Osteoblast (primary cell): ENCODE measurements around the gene ARHGEF28. TPM values are rescaled to one million over a fixed set of nuclear protein-coding genes. Genes with fewer than 3 reads are reported as not detected.

Experiments used
- DNase-seq: peaks from one replicate; pipeline ENCODE4 v3.0.0; 2011; ENCODE audit warnings: low spot score, mixed read lengths; ENCODE audit not compliant: insufficient read length; ENCODE audit errors: missing footprints
- H2AFZ ChIP-seq: 2 replicates; pipeline ENCODE4 v1.6.0; 2011; ENCODE audit warnings: mild to moderate bottlenecking, low read length
- H3K27ac ChIP-seq: 2 replicates; pipeline ENCODE4 v1.5.1; 2011; ENCODE audit warnings: mild to moderate bottlenecking, low read depth, low read length, moderate library complexity
- H3K27me3 ChIP-seq: 2 replicates; pipeline ENCODE4 v1.6.0; 2012; ENCODE audit warnings: mild to moderate bottlenecking, control low read depth, inconsistent platforms, low read length, moderate library complexity; ENCODE audit not compliant: insufficient read depth
- H3K36me3 ChIP-seq: 2 replicates; pipeline ENCODE4 v1.5.1; 2011; ENCODE audit warnings: mild to moderate bottlenecking, low read length, control low read depth, moderate library complexity; ENCODE audit not compliant: insufficient read depth
- H3K4me1 ChIP-seq: 2 replicates; pipeline ENCODE4 v1.5.1; 2011; ENCODE audit warnings: mild to moderate bottlenecking, low read length, control low read depth, moderate library complexity; ENCODE audit not compliant: insufficient read depth
- H3K4me2 ChIP-seq: 2 replicates; pipeline ENCODE4 v1.6.0; 2011; ENCODE audit warnings: mild to moderate bottlenecking, low read length; ENCODE audit not compliant: insufficient read depth
- H3K4me3 ChIP-seq: fragments of 200-600 bp; sonication (generic); 3 replicates; pipeline ENCODE4 v1.5.1; 2012; ENCODE audit warnings: mild to moderate bottlenecking, low read length, inconsistent platforms; ENCODE audit not compliant: insufficient read depth
- H3K79me2 ChIP-seq: 2 replicates; pipeline ENCODE4 v1.6.0; 2012; ENCODE audit warnings: mild to moderate bottlenecking, low read length, control low read depth, inconsistent platforms; ENCODE audit not compliant: insufficient read depth
- H3K9me3 ChIP-seq: 2 replicates; pipeline ENCODE4 v1.5.1; 2011; ENCODE audit warnings: low read depth, low read length, control low read depth
- H4K20me1 ChIP-seq: 2 replicates; pipeline ENCODE4 v1.6.0; 2012; ENCODE audit warnings: mild to moderate bottlenecking, low read length, control low read depth; ENCODE audit not compliant: insufficient read depth
- CTCF ChIP-seq: IDR thresholded peaks from 2 replicates; pipeline ENCODE4 v1.5.1; 2011; ENCODE audit warnings: mild to moderate bottlenecking, low read depth, low read length, moderate library complexity; ENCODE audit errors: extremely low read depth
- total RNA-seq: library from RNA; depleted of rRNA; stranded (reverse); fragments of >200 nt; gene quantifications from 2 replicates; pipeline ENCODE4 v1.2.3, GENCODE V29; 2012

The ARHGEF28 gene
- total RNA-seq, 1 donor, result 64.4 TPM

GRCh38 chr5:73858776-73859175 lies 232.8 kb downstream of the ARHGEF28 start:
- Histone ChIP-seq H3K27me3 (no peaks in the 10 kb centered on the region), H3K79me2 (no peaks in the 10 kb centered on the region), H3K9me3 (no peaks in the 10 kb centered on the region), H3K4me3 (no peak overlapping the region), H3K4me1 (peaks cover 4% of the 10 kb centered on the region), H4K20me1 (no peaks in the 10 kb centered on the region), H2AFZ (no peak overlapping the region), H3K36me3 (peaks cover 4% of the 10 kb centered on the region), H3K27ac (no peak overlapping the region), H3K4me2 (no peak overlapping the region)
- no peak for DNase-seq
- TF ChIP-seq CTCF, result no peak

- Histone ChIP-seq H3K4me2 (no peak overlapping the region), H2AFZ (no peak overlapping the region), H3K9me3 (no peaks in the 10 kb centered on the region), H3K4me3 (no peak overlapping the region), H4K20me1 (no peaks in the 10 kb centered on the region), H3K27ac (no peak overlapping the region), H3K27me3 (no peaks in the 10 kb centered on the region), H3K36me3 (peaks cover 4% of the 10 kb centered on the region), H3K4me1 (peaks cover 4% of the 10 kb centered on the region), H3K79me2 (no peaks in the 10 kb centered on the region)
- DNase-seq, result no peak
- TF ChIP-seq CTCF, result no peak
Measured at GRCh38 chr5:73859696-73860095, 233.7 kb downstream of the ARHGEF28 start.

- TF ChIP-seq CTCF, result no peak
- DNase-seq, result no peak
- Histone ChIP-seq H3K27ac (no peak overlapping the region), H3K4me3 (no peak overlapping the region), H3K36me3 (peaks cover 10% of the 10 kb centered on the region), H4K20me1 (no peaks in the 10 kb centered on the region), H3K9me3 (no peaks in the 10 kb centered on the region), H3K79me2 (no peaks in the 10 kb centered on the region), H3K4me2 (no peak overlapping the region), H2AFZ (no peak overlapping the region), H3K4me1 (peaks cover 4% of the 10 kb centered on the region), H3K27me3 (no peaks in the 10 kb centered on the region)
Measured at GRCh38 chr5:73861313-73861988, 235.5 kb downstream of the ARHGEF28 start.

- TF ChIP-seq CTCF, result no peak
- Histone ChIP-seq H3K79me2 (no peaks in the 10 kb centered on the region), H3K4me3 (no peak overlapping the region), H3K27me3 (no peaks in the 10 kb centered on the region), H2AFZ (no peak overlapping the region), H3K27ac (no peak overlapping the region), H3K9me3 (no peaks in the 10 kb centered on the region), H3K4me1 (peaks cover 4% of the 10 kb centered on the region), H4K20me1 (no peaks in the 10 kb centered on the region), H3K4me2 (no peak overlapping the region), H3K36me3 (peaks cover 10% of the 10 kb centered on the region)
- no peak for DNase-seq
Measured at GRCh38 chr5:73862796-73863195, 236.8 kb downstream of the ARHGEF28 start.
